GM19240 (cell line): ENCODE data around the gene SLC25A48.

ENCODE experiments used
- DNase-seq: peaks from one replicate; pipeline ENCODE4 v3.0.0; 2011; ENCODE audit warnings: low spot score; ENCODE audit not compliant: insufficient read length

SLC25A48 gene

GRCh38 chr5:135834639-135835529 lies at the start of gene SLC25A48:
SLC25A48 (plus strand) TSS chr5:135834663; CDS start chr5:135834848, 185 bp downstream.
- peak; percentile 25 for DNase-seq

- DNase-seq = no peak
Measured at GRCh38 chr5:135800656-135801055, 33.8 kb upstream of the SLC25A48 start.

- DNase-seq = no peak
Measured at GRCh38 chr5:135810188-135810943, 24.1 kb upstream of the SLC25A48 start.

- DNase-seq = no peak
Measured at GRCh38 chr5:135811007-135811406, 23.5 kb upstream of the SLC25A48 start.

- no peak for DNase-seq
Measured at GRCh38 chr5:135813758-135814157, 20.7 kb upstream of the SLC25A48 start.

- DNase-seq = no peak
Measured at GRCh38 chr5:135814316-135814715, 20.1 kb upstream of the SLC25A48 start.

- DNase-seq = no peak
Measured at GRCh38 chr5:135814812-135815211, 19.7 kb upstream of the SLC25A48 start.

GRCh38 chr5:135821061-135821801 lies 13.2 kb upstream of the SLC25A48 start:
- no peak for DNase-seq

- no peak for DNase-seq
Measured at GRCh38 chr5:135821802-135822201, 12.7 kb upstream of the SLC25A48 start.

GRCh38 chr5:135822286-135822685 lies 12.2 kb upstream of the SLC25A48 start:
- no peak for DNase-seq

GRCh38 chr5:135822959-135823358 lies 11.5 kb upstream of the SLC25A48 start:
- no peak for DNase-seq

GRCh38 chr5:135823881-135824280 lies 10.6 kb upstream of the SLC25A48 start:
- no peak for DNase-seq

- no peak for DNase-seq
Measured at GRCh38 chr5:135824541-135825041, 9.9 kb upstream of the SLC25A48 start.

GRCh38 chr5:135825373-135826220 lies 8.9 kb upstream of the SLC25A48 start:
- no peak for DNase-seq

- no peak for DNase-seq
Measured at GRCh38 chr5:135826221-135826525, 8.3 kb upstream of the SLC25A48 start.

GRCh38 chr5:135826994-135827671 lies 7.3 kb upstream of the SLC25A48 start:
- DNase-seq = no peak

GRCh38 chr5:135827965-135828781 lies 6.3 kb upstream of the SLC25A48 start:
- no peak for DNase-seq

- DNase-seq = no peak
Measured at GRCh38 chr5:135828782-135829127, 5.7 kb upstream of the SLC25A48 start.

- DNase-seq = no peak
Measured at GRCh38 chr5:135829179-135829578, 5.3 kb upstream of the SLC25A48 start.
